B cell (primary cell): ENCODE data around the gene ACVR1. TPM values are rescaled to one million over a fixed set of nuclear protein-coding genes. Genes with fewer than 3 reads are reported as not detected.

Experiments used
- ATAC-seq: fragments of 200-7000 bp; cut with Tn5 transposase; one replicate; pipeline ENCODE4 v1.10.0; 2021; ENCODE audit warnings: low read depth, mild to moderate bottlenecking, moderate number of reproducible peaks, moderate library complexity
- CTCF ChIA-PET: fragments of 350-600 bp; sonication (Branson Sonifier 250); formaldehyde crosslinking; loops from one replicate; lab custom pipeline; 2021; ENCODE audit warnings: antibody characterized with exemption, inconsistent platforms; lab: Charles Lee
- POLR2A ChIA-PET: fragments of 350-600 bp; sonication (Branson Sonifier 250); formaldehyde crosslinking; loops from one replicate; lab custom pipeline; 2021; ENCODE audit warnings: antibody characterized with exemption; lab: Charles Lee
- DNase-seq: peaks from one replicate; pipeline ENCODE4 v3.0.0; 2013
- H2AFZ ChIP-seq: 2 replicates; pipeline ENCODE4 v1.6.1; 2012; ENCODE audit warnings: mild to moderate bottlenecking, low read depth, low read length; ENCODE audit not compliant: insufficient read depth, poor library complexity, severe bottlenecking
- H3K27ac ChIP-seq, 2 donors: 1 replicate in 1 of 2; 2 replicates in 1 of 2; pipeline ENCODE4 v1.5.1; 2012 to 2013; ENCODE audit warnings: low read length in 2 of 2, mild to moderate bottlenecking in 2 of 2, moderate library complexity in 1 of 2
- H3K27me3 ChIP-seq, 4 experiments: fragments of 200-600 bp in 1 of 4; sonication (generic) in 1 of 4; replicated peaks in 1 of 4; 1 replicate in 2 of 4; 2 replicates in 2 of 4; pipeline versions ENCODE4 v1.6.1 to v1.7.0; 2013 to 2016; ENCODE audit warnings: low read length in 3 of 4, mild to moderate bottlenecking in 2 of 4, mixed read lengths in 1 of 4, moderate library complexity in 1 of 4; ENCODE audit not compliant: insufficient read depth in 4 of 4, control insufficient read depth in 3 of 4; ENCODE audit errors: control extremely low read depth in 1 of 4
- H3K36me3 ChIP-seq, 2 experiments: replicated peaks in 1 of 2; 1 replicate in 1 of 2; 2 replicates in 1 of 2; pipeline versions ENCODE4 v1.6.1 to v1.7.1; 2013; ENCODE audit warnings: low read length in 1 of 2; ENCODE audit not compliant: insufficient read depth in 2 of 2, control insufficient read depth in 1 of 2; ENCODE audit errors: control extremely low read depth in 1 of 2, extremely low read depth in 1 of 2
- H3K4me1 ChIP-seq, 2 donors: fragments of 200-600 bp in 1 of 2; sonication (generic) in 1 of 2; 1 replicate in 1 of 2; 2 replicates in 1 of 2; pipeline versions ENCODE4 v1.5.1 to v1.6.1; 2013 to 2017; ENCODE audit warnings: low read length in 2 of 2; ENCODE audit not compliant: control insufficient read depth in 2 of 2, insufficient read depth in 2 of 2
- H3K4me2 ChIP-seq: replicated peaks from 2 replicates; pipeline ENCODE3; 2012; ENCODE audit warnings: mild to moderate bottlenecking, low read depth, low read length; ENCODE audit not compliant: poor library complexity, severe bottlenecking
- H3K4me3 ChIP-seq, 5 experiments: fragments of 200-600 bp in 1 of 5; sonication (generic) in 1 of 5; 1 replicate in 3 of 5; 2 replicates in 2 of 5; pipeline versions ENCODE4 v1.5.1 to v1.7.0; 2011 to 2016; ENCODE audit warnings: low read length in 4 of 5, mild to moderate bottlenecking in 4 of 5, low read depth in 2 of 5, control low read depth in 1 of 5, moderate library complexity in 1 of 5; ENCODE audit not compliant: insufficient read depth in 1 of 5; ENCODE audit errors: control extremely low read depth in 1 of 5, extremely low read depth in 1 of 5
- H3K79me2 ChIP-seq: fragments of 200-600 bp; sonication (generic); one replicate; pipeline ENCODE4 v1.6.0; 2016; ENCODE audit warnings: low read length; ENCODE audit not compliant: control insufficient read depth, insufficient read depth
- H3K9ac ChIP-seq: fragments of 200-600 bp; sonication (generic); 2 replicates; pipeline ENCODE4 v1.6.1; 2017; ENCODE audit warnings: mild to moderate bottlenecking, low read length, moderate library complexity
- H3K9me3 ChIP-seq, 3 donors: one replicate each; pipeline versions ENCODE4 v1.6.1 to v1.7.1; 2013; ENCODE audit warnings: low read length in 2 of 3; ENCODE audit not compliant: control insufficient read depth in 2 of 3, insufficient read depth in 1 of 3; ENCODE audit errors: control extremely low read depth in 1 of 3
- H4K20me1 ChIP-seq: 2 replicates; pipeline ENCODE4 v1.6.0; 2012; ENCODE audit warnings: mild to moderate bottlenecking, low read length; ENCODE audit not compliant: insufficient read depth, control insufficient read depth, poor library complexity, severe bottlenecking
- H3K27ac Mint-ChIP-seq: one replicate; pipeline ENCODE4 v1.8.0; 2021; ENCODE audit warnings: mixed read lengths
- H3K27me3 Mint-ChIP-seq: one replicate; pipeline ENCODE4 v1.8.0; 2021; ENCODE audit warnings: mixed read lengths
- H3K4me1 Mint-ChIP-seq: one replicate; pipeline ENCODE4 v1.8.0; 2021; ENCODE audit warnings: mixed read lengths
- H3K4me3 Mint-ChIP-seq: one replicate; pipeline ENCODE4 v1.8.0; 2021; ENCODE audit warnings: mixed read lengths
- H3K9me3 Mint-ChIP-seq: one replicate; pipeline ENCODE4 v1.8.0; 2022; ENCODE audit warnings: mixed read lengths; ENCODE audit not compliant: insufficient read depth
- EZH2 ChIP-seq: IDR thresholded peaks from 2 replicates; pipeline ENCODE4 v1.6.1; 2012; ENCODE audit warnings: borderline replicate concordance, low read depth, mild to moderate bottlenecking, moderate library complexity, low read length; ENCODE audit not compliant: insufficient read depth, poor library complexity, severe bottlenecking
- WGBS: methylation state at CpG from one replicate; pipeline ENCODE4 v1.1.5; 2013; ENCODE audit warnings: missing lambda C conversion rate; ENCODE audit not compliant: insufficient coverage; 5-methylcytosine and 5-hydroxymethylcytosine counted together
- intact Hi-C: fragments of 100-400 bp; cut with micrococcal nuclease; formaldehyde crosslinking; loops from one replicate; pipeline ENCODE4 v1.10.0; 2022
- polyA plus RNA-seq: library from polyadenylated mRNA; depleted of rRNA; stranded (reverse); fragments of >200 nt; gene quantifications from 2 replicates; pipeline ENCODE4 v1.2.3, GENCODE V29; 2012
- total RNA-seq, 2 donors: library from RNA; stranded (reverse); fragments of 120-200 nt in 1 of 2; gene quantifications; 1 replicate in 1 of 2; 2 replicates in 1 of 2; pipeline versions ENCODE4 v1.2.3 to v1.2.4, GENCODE V29; 2013 to 2022
- TF ChIP-seq, protein P1 (sequence below): fragments of 200-600 bp; IDR thresholded peaks from one replicate; pipeline ENCODE4 v1.8.0; 2022; ENCODE audit warnings: antibody characterized with exemption, mild to moderate bottlenecking

Gene ACVR1
- total and polyA plus RNA-seq, 2 donors (not counting 1 experiment from before 2014, with no cell fraction given) = 3.7 to 11.7 TPM

DNA sequence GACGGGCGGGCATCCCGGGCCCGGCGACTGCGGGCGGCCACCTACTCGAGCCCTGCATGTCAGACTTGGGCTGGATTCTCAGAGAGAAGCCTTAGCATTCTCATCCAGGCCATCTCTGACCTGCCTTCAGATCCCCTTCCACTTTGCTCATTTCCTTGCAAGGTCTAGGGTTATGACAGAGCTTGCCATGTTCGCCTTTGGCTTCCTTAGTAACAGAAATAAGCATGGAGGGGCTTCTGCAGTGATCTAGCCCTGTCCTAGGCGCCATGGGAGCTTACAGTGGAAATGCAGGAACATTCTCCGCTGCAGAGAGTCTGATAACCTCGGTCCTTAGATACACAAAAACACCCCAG lies 632 bp upstream of the ACVR1 start:
- CTCF ChIA-PET = interaction anchor here (0.5 to 2.1 kb wide), 16 partner anchors 8 to 575 kb away, joined by 3 to 8 read pairs (median 3); partner anchors contain the start of gene ACVR1C
- TF ChIP-seq EZH2 = no peak
- TF ChIP-seq, protein P1, sequence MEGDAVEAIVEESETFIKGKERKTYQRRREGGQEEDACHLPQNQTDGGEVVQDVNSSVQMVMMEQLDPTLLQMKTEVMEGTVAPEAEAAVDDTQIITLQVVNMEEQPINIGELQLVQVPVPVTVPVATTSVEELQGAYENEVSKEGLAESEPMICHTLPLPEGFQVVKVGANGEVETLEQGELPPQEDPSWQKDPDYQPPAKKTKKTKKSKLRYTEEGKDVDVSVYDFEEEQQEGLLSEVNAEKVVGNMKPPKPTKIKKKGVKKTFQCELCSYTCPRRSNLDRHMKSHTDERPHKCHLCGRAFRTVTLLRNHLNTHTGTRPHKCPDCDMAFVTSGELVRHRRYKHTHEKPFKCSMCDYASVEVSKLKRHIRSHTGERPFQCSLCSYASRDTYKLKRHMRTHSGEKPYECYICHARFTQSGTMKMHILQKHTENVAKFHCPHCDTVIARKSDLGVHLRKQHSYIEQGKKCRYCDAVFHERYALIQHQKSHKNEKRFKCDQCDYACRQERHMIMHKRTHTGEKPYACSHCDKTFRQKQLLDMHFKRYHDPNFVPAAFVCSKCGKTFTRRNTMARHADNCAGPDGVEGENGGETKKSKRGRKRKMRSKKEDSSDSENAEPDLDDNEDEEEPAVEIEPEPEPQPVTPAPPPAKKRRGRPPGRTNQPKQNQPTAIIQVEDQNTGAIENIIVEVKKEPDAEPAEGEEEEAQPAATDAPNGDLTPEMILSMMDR = no peak
- no peaks in the 10 kb centered on the region for H3K9me3 ChIP-seq
- peak overlapping the region; percentile 87 for H3K4me3 Mint-ChIP-seq
- peaks cover 24% of the 10 kb centered on the region for H3K4me1 Mint-ChIP-seq
- H3K27me3 Mint-ChIP-seq = no peaks in the 10 kb centered on the region
- peaks cover 3% of the 10 kb centered on the region for H3K79me2 ChIP-seq
- POLR2A ChIA-PET = no interaction called here
- 0% methylated on average over 9 of the region's 12 CpGs for WGBS
- peak overlapping the region in 1 of 2 donors; percentile 68 for H3K27ac ChIP-seq
- no peaks in the 10 kb centered on the region for H3K36me3 ChIP-seq
- H4K20me1 ChIP-seq = no peaks in the 10 kb centered on the region
- H3K9ac ChIP-seq = peak overlapping the region; percentile 82
- no peaks in the 10 kb centered on the region for H3K9me3 Mint-ChIP-seq
- intact Hi-C loops = loop anchor here (1.0 to 10.0 kb wide), 8 partner anchors 21 to 1529 kb away; partner anchors contain the start of genes ACVR1C, CCDC148, ERMN and GPD2
- H2AFZ ChIP-seq = peak overlapping the region; percentile 95
- H3K4me1 ChIP-seq = peaks cover 14 to 20% of the 10 kb centered on the region in 2 donors
- no peak for ATAC-seq
- DNase-seq = no peak
- H3K4me2 ChIP-seq = peak overlapping the region; percentile 78
- peak overlapping the region; percentile 56 to 81 (median 75) for H3K4me3 ChIP-seq
- H3K27ac Mint-ChIP-seq = peak overlapping the region; percentile 28
- H3K27me3 ChIP-seq = no peaks in the 10 kb centered on the region

DNA sequence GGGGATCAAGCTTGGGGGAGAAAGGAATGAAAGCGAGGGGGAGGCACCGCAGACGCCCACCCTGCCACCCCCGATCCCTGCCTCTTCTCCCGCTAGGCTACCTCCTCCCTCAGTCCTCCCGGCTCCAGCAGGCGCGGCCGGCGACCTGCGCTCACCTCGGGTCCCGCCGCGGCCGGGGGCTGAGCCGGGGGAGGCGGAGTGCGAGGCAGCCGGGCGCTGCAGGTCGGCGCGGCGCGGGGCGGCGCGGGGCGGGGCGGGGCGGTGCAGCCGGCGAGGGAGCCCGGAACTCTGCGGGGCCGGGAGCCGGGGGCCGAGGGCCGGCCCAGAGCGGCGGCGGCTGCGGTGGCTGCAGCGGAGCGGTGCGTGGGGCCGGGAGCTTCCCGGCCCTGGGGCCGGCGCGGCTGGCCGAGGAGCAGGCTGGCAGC lies 477 bp downstream of the ACVR1 start:
- TF ChIP-seq, protein P1 = no peak
- TF ChIP-seq EZH2 = no peak
- no peaks in the 10 kb centered on the region for H3K27me3 Mint-ChIP-seq
- DNase-seq (peak; percentile 75), ATAC-seq (peak; percentile 53)
- peak overlapping the region in 4 of 5 experiments; percentile 71 to 81 (median 78) for H3K4me3 ChIP-seq
- intact Hi-C loops = loop anchor here (1.0 to 10.0 kb wide), 8 partner anchors 22 to 1528 kb away; partner anchors contain the start of genes ACVR1C, CCDC148, ERMN and GPD2
- H2AFZ ChIP-seq = peak overlapping the region; percentile 95
- CTCF ChIA-PET = interaction anchor here (0.8 to 1.6 kb wide), 4 partner anchors 15 to 573 kb away, joined by 3 to 8 read pairs (median 5); no protein-coding TSS in a partner anchor
- peaks cover 14 to 20% of the 10 kb centered on the region in 2 donors for H3K4me1 ChIP-seq
- H3K4me1 Mint-ChIP-seq = peaks cover 24% of the 10 kb centered on the region
- H3K36me3 ChIP-seq = no peaks in the 10 kb centered on the region
- peak overlapping the region; percentile 91 for H3K27ac Mint-ChIP-seq
- H3K4me3 Mint-ChIP-seq = peak overlapping the region; percentile 95
- 1% methylated on average over 52 of the region's 53 CpGs for WGBS
- H4K20me1 ChIP-seq = no peaks in the 10 kb centered on the region
- no peaks in the 10 kb centered on the region for H3K9me3 ChIP-seq
- peak overlapping the region in 1 of 2 donors; percentile 64 for H3K27ac ChIP-seq
- no peaks in the 10 kb centered on the region for H3K27me3 ChIP-seq
- peak overlapping the region; percentile 78 for H3K4me2 ChIP-seq
- no peaks in the 10 kb centered on the region for H3K9me3 Mint-ChIP-seq
- POLR2A ChIA-PET = no interaction called here
- peaks cover 3% of the 10 kb centered on the region for H3K79me2 ChIP-seq
- peak overlapping the region; percentile 82 for H3K9ac ChIP-seq
